ENCODE measurements around the gene SPIRE2. TPM values are rescaled to one million over a fixed set of nuclear protein-coding genes. Genes with fewer than 3 reads are reported as not detected.
A peak's percentile ranks its signal among the peaks of the same experiment; 100 is the strongest.

The SPIRE2 gene
- total and polyA plus RNA-seq, 2 of the 13 experiments (the other 11 are each of a cell fraction or from before 2014, with no cell fraction given): 13.3 to 37.5 TPM

DNA sequence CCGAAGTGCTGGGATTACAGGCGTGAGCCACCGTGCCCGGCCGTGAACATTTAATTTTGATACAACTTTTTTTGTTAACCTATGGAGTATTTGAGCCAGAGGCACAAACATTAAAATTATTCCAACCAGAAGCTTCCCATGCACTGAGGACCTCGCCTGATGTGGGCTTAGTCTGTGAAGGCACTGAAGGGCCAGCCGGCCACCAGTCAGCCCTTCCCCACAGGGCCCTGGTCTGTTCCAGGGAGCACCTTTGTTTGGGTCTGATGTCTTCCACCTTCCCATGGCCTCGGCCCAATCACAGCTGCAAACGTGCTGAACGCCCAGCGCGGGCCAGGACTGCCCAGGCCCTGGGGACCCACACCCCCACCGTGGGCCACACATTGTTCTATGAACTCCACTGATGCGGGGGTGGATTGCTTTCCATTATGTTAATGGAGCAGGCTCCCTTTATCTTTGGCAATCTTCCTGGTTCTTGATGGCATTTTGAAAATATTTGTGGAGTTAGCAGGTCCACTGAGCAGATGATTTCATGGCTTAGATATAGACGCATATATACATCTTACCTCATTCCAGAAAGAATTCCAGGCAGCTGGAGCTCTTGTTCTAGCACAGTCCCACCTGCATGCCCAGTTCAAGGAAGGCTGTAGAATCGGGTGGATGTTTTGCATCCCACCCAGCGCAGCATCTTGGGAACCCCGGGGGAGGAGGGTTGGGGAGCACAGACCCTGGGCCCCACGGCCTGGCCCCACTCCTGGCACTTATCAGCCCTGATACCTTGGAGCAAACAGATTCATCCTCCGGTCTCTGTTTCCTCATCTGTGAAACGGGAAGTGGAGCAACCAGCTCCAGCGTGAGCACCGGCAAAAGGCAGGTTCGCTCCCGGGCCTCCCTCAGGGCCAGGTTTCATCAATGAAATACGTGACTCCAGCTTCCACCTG is 14.5 kb downstream of the SPIRE2 start (continued):
- TF ChIP-seq, protein P1, sequence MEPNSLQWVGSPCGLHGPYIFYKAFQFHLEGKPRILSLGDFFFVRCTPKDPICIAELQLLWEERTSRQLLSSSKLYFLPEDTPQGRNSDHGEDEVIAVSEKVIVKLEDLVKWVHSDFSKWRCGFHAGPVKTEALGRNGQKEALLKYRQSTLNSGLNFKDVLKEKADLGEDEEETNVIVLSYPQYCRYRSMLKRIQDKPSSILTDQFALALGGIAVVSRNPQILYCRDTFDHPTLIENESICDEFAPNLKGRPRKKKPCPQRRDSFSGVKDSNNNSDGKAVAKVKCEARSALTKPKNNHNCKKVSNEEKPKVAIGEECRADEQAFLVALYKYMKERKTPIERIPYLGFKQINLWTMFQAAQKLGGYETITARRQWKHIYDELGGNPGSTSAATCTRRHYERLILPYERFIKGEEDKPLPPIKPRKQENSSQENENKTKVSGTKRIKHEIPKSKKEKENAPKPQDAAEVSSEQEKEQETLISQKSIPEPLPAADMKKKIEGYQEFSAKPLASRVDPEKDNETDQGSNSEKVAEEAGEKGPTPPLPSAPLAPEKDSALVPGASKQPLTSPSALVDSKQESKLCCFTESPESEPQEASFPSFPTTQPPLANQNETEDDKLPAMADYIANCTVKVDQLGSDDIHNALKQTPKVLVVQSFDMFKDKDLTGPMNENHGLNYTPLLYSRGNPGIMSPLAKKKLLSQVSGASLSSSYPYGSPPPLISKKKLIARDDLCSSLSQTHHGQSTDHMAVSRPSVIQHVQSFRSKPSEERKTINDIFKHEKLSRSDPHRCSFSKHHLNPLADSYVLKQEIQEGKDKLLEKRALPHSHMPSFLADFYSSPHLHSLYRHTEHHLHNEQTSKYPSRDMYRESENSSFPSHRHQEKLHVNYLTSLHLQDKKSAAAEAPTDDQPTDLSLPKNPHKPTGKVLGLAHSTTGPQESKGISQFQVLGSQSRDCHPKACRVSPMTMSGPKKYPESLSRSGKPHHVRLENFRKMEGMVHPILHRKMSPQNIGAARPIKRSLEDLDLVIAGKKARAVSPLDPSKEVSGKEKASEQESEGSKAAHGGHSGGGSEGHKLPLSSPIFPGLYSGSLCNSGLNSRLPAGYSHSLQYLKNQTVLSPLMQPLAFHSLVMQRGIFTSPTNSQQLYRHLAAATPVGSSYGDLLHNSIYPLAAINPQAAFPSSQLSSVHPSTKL (CRISPR knock-in tag; IDR thresholded peaks at IDR 0.05): peak; percentile 24; the same call in 1 of the 2 replicates
- TF ChIP-seq KDM3A (CRISPR knock-in tag; IDR thresholded peaks at IDR 0.05; ENCODE audit: low read depth) (no peak), BRCA1 (CRISPR knock-in tag; IDR thresholded peaks at IDR 0.05) (no peak), ZNF232 (CRISPR knock-in tag; IDR thresholded peaks at IDR 0.05; ENCODE audit: borderline replicate concordance) (peak; percentile 43; the same call in 1 of the 2 replicates), ZNF564 (CRISPR knock-in tag; IDR thresholded peaks at IDR 0.05) (no peak; the same call in 1 of the 2 replicates), ZC3H4 (CRISPR knock-in tag; IDR thresholded peaks at IDR 0.05; ENCODE audit: borderline replicate concordance) (no peak), KDM5A (IDR thresholded peaks at IDR 0.05; ENCODE audit: borderline replicate concordance, low read length) (no peak), ZNF225 (CRISPR knock-in tag; IDR thresholded peaks at IDR 0.05) (no peak), XRCC5 (optimal IDR thresholded peaks at IDR 0.05; ENCODE audit: low read length) (peak; percentile 40), KDM1A (CRISPR knock-in tag; IDR thresholded peaks at IDR 0.05) (peak; percentile 79; the same call in 1 of the 2 replicates), FOXK2 (IDR thresholded peaks at IDR 0.05) (no peak), TBL1XR1 (IDR thresholded peaks at IDR 0.05; ENCODE audit: borderline replicate concordance, low read length, partially characterized antibody) (no peak), AKAP8 (CRISPR knock-in tag; IDR thresholded peaks at IDR 0.05) (peak; percentile 63; the same call in 1 of the 2 replicates), ZMYM3 (CRISPR knock-in tag; IDR thresholded peaks at IDR 0.05) (peak; percentile 68), ZNF577 (CRISPR knock-in tag; IDR thresholded peaks at IDR 0.05; ENCODE audit: borderline replicate concordance, low read depth) (no peak), HNRNPK (IDR thresholded peaks at IDR 0.05; ENCODE audit: low read depth, low read length, poor library complexity, severe bottlenecking) (no peak), ZNF737 (CRISPR knock-in tag; IDR thresholded peaks at IDR 0.05; ENCODE audit: borderline replicate concordance) (no peak), MTF1 (CRISPR knock-in tag; IDR thresholded peaks at IDR 0.05) (no peak), ZNF761 (CRISPR knock-in tag; conservative IDR thresholded peaks at IDR 0.05) (0 out of 2 replicates have a peak, but pooled peaks have one; percentile 25)
- TF ChIP-seq, protein P2, sequence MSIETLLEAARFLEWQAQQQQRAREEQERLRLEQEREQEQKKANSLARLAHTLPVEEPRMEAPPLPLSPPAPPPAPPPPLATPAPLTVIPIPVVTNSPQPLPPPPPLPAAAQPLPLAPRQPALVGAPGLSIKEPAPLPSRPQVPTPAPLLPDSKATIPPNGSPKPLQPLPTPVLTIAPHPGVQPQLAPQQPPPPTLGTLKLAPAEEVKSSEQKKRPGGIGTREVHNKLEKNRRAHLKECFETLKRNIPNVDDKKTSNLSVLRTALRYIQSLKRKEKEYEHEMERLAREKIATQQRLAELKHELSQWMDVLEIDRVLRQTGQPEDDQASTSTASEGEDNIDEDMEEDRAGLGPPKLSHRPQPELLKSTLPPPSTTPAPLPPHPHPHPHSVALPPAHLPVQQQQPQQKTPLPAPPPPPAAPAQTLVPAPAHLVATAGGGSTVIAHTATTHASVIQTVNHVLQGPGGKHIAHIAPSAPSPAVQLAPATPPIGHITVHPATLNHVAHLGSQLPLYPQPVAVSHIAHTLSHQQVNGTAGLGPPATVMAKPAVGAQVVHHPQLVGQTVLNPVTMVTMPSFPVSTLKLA (IDR thresholded peaks at IDR 0.05): no peak
- TF ChIP-seq, protein P3, sequence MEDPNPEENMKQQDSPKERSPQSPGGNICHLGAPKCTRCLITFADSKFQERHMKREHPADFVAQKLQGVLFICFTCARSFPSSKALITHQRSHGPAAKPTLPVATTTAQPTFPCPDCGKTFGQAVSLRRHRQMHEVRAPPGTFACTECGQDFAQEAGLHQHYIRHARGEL (CRISPR knock-in tag; IDR thresholded peaks at IDR 0.05): no peak
- TF ChIP-seq, protein P4, sequence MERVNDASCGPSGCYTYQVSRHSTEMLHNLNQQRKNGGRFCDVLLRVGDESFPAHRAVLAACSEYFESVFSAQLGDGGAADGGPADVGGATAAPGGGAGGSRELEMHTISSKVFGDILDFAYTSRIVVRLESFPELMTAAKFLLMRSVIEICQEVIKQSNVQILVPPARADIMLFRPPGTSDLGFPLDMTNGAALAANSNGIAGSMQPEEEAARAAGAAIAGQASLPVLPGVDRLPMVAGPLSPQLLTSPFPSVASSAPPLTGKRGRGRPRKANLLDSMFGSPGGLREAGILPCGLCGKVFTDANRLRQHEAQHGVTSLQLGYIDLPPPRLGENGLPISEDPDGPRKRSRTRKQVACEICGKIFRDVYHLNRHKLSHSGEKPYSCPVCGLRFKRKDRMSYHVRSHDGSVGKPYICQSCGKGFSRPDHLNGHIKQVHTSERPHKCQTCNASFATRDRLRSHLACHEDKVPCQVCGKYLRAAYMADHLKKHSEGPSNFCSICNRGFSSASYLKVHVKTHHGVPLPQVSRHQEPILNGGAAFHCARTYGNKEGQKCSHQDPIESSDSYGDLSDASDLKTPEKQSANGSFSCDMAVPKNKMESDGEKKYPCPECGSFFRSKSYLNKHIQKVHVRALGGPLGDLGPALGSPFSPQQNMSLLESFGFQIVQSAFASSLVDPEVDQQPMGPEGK (CRISPR knock-in tag; IDR thresholded peaks at IDR 0.05): peak; percentile 69; the same call in 1 of the 2 replicates

Measured in HepG2 (cell line).